ENCODE results near the gene STX2.

The STX2 gene

DNA sequence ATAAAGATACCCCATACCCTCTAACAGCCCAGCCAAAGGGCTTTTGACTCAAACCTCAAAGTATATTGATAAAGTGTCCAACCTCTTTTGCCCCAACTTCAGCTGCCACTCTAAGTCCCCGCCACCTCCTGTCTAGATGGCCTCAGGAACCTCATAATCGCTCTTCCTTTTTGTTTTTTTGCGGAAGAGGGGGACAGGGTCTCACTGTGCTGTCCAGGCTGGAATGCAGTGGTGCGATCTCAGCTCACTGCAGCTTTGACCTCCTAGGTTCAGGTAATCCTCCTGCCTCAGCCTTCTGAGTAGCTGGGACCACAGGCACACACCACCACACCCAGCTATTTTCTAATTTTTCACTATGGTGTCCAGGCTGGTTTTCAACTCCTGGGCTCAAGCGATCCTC is 60.3 kb downstream of the STX2 start:
- TF ChIP-seq CTCF (conservative IDR thresholded peaks at IDR 0.05; ENCODE audit: low read depth, low read length) = no peak
- H3K4me3 ChIP-seq (ENCODE audit: low read depth, low read length) = no peak overlapping the region
- no peak for DNase-seq (ENCODE audit: low read depth)

- no peak for TF ChIP-seq CTCF (conservative IDR thresholded peaks at IDR 0.05; ENCODE audit: low read depth, low read length)
These were observed 62.2 kb downstream of the STX2 start for GRCh38 chr12:130776857-130777339.

DNA sequence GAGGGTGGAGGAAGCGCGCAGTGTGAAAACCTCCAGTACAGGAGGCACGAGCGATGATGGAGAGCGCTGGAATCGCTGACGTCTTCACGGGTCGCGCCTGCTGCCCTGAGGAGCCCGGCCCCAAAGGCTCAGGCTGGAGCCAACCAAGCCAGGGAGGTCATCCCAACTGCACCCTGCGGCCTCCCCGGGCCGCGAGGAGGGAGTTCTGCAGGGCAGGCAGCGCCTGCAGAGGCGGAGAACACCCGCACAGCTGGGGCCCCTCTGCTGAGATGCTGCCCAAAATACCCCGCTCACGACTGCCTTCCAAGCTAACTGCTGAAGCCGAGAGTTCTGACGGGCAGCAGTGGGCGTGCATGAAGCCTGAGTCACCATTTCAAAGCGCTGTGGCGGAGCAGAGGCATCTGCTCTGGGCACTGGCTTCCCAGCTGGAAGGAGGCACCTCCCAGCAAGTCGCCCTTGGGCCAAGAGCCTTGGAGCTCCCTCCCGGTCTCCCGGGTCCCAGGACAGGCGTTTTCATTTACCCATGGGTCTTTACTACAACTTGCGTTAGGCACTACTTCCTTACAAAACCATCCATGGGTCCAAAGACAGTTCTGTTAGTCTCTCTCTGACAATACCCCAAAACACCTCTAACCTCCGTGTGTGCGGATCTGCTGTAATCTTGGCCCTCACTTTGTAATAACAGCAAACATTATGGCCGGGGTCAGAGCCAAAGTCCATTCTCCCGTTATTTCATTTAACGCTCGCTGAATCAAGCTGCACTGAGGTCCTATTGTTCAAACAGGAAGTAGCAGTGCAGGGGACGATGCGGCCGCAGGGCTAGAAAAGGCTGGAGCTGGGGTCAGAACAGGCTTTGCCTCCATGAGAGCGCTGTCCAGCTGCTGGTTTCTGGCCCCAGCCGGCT is 62.8 kb downstream of the STX2 start:
- TF ChIP-seq CTCF (conservative IDR thresholded peaks at IDR 0.05; ENCODE audit: low read depth, low read length) = no peak
- peak; percentile 88 for DNase-seq (ENCODE audit: low read depth)
- peak overlapping the region; percentile 34 for H3K4me3 ChIP-seq (ENCODE audit: low read depth, low read length)

More at GRCh38 chr12:130776857-130777339, 62.2 kb downstream of the STX2 start:
- H3K4me3 ChIP-seq (ENCODE audit: low read depth, low read length) = no peak overlapping the region
- no peak for DNase-seq (ENCODE audit: low read depth)

- no peak for DNase-seq (ENCODE audit: low read depth)
- TF ChIP-seq CTCF (conservative IDR thresholded peaks at IDR 0.05; ENCODE audit: low read depth, low read length) = no peak
- H3K4me3 ChIP-seq (ENCODE audit: low read depth, low read length) = no peak overlapping the region
These were observed 68.5 kb downstream of the STX2 start for GRCh38 chr12:130770413-130771028.

- no peak for DNase-seq (ENCODE audit: low read depth)
- TF ChIP-seq CTCF (conservative IDR thresholded peaks at IDR 0.05; ENCODE audit: low read depth, low read length) = no peak
- no peak overlapping the region for H3K4me3 ChIP-seq (ENCODE audit: low read depth, low read length)
These were observed 70.9 kb downstream of the STX2 start for GRCh38 chr12:130768120-130768519.

GRCh38 chr12:130766470-130766869 is 72.6 kb downstream of the STX2 start:
- no peak for TF ChIP-seq CTCF (conservative IDR thresholded peaks at IDR 0.05; ENCODE audit: low read depth, low read length)
- no peak overlapping the region for H3K4me3 ChIP-seq (ENCODE audit: low read depth, low read length)
- no peak for DNase-seq (ENCODE audit: low read depth)
